ENCODE measurements around the gene TMEM150C.

Gene TMEM150C

GRCh38 chr4:82501154-82501442, 60.7 kb downstream of the TMEM150C start:
- TF ChIP-seq CTCF (IDR thresholded peaks at IDR 0.05; ENCODE audit: control extremely low read depth, extremely low read depth, low read depth, missing control alignments) = no peak
- ChIA-PET POLR2A (no interaction called here), CTCF (interaction anchor here (0.8 to 1.7 kb wide), 2 partner anchors 11 to 26 kb away, joined by 4 to 5 read pairs; no protein-coding TSS in a partner anchor)
- DNase-seq (ENCODE audit: extremely low spot score) = no peak

- ChIA-PET POLR2A (no interaction called here), CTCF (interaction anchor here (0.8 to 1.7 kb wide), 2 partner anchors 10 to 27 kb away, joined by 4 to 5 read pairs; no protein-coding TSS in a partner anchor)
- DNase-seq (ENCODE audit: extremely low spot score) = no peak
- TF ChIP-seq CTCF (IDR thresholded peaks at IDR 0.05; ENCODE audit: control extremely low read depth, extremely low read depth, low read depth, missing control alignments) = no peak
These were observed 61.2 kb downstream of the TMEM150C start for GRCh38 chr4:82500435-82501153.

- CTCF ChIA-PET = interaction anchor here (0.8 to 1.7 kb wide), 2 partner anchors 10 to 27 kb away, joined by 4 to 5 read pairs; no protein-coding TSS in a partner anchor
- no peak for DNase-seq (ENCODE audit: extremely low spot score)
- no peak for TF ChIP-seq CTCF (IDR thresholded peaks at IDR 0.05; ENCODE audit: control extremely low read depth, extremely low read depth, low read depth, missing control alignments)
- POLR2A ChIA-PET = no interaction called here
These were observed 61.9 kb downstream of the TMEM150C start for GRCh38 chr4:82499738-82500434.

GRCh38 chr4:82496349-82496748, 65.4 kb downstream of the TMEM150C start:
- ChIA-PET POLR2A (no interaction called here), CTCF (no interaction called here)

GRCh38 chr4:82495666-82496065, 66.1 kb downstream of the TMEM150C start:
- TF ChIP-seq CTCF (IDR thresholded peaks at IDR 0.05; ENCODE audit: control extremely low read depth, extremely low read depth, low read depth, missing control alignments) = no peak
- DNase-seq (ENCODE audit: extremely low spot score) = no peak
- CTCF ChIA-PET = interaction anchor here (0.8 kb wide), 1 partner anchor 303 kb away, joined by 3 read pairs; the partner anchor contains the start of gene SCD5
- POLR2A ChIA-PET = no interaction called here

More at GRCh38 chr4:82496349-82496748, 65.4 kb downstream of the TMEM150C start:
- no peak for DNase-seq (ENCODE audit: extremely low spot score)
- TF ChIP-seq CTCF (IDR thresholded peaks at IDR 0.05; ENCODE audit: control extremely low read depth, extremely low read depth, low read depth, missing control alignments) = no peak

- CTCF ChIA-PET = no interaction called here
- POLR2A ChIA-PET = no interaction called here
- TF ChIP-seq CTCF (IDR thresholded peaks at IDR 0.05; ENCODE audit: control extremely low read depth, extremely low read depth, low read depth, missing control alignments) = no peak
- no peak for DNase-seq (ENCODE audit: extremely low spot score)
These were observed 67.9 kb downstream of the TMEM150C start for GRCh38 chr4:82493721-82494425.

Data from GM10248 (cell line).